HCT116 (cell line): ENCODE data around the gene FKBP2. TPM values are rescaled to one million over a fixed set of nuclear protein-coding genes. Genes with fewer than 3 reads are reported as not detected.

Source experiments
- ATAC-seq: fragments of 200-7000 bp; cut with Tn5 transposase; 2 replicates; pipeline ENCODE4 v1.9.1; 2020; ENCODE audit warnings: mild to moderate bottlenecking, moderate library complexity
- BruUV-seq: library from RNA; stranded (reverse); fragments of 400-500 nt; replicated peaks from 2 replicates; lab custom pipeline; 2021; lab: Mats Ljungman, UMichigan
- CTCF ChIA-PET: fragments of 300-600 bp; sonication (Branson Sonifier 250); formaldehyde crosslinking; loops from one replicate; lab custom pipeline; 2021; ENCODE audit warnings: antibody characterized with exemption; lab: Charles Lee
- POLR2A ChIA-PET: fragments of 300-600, 350-600 bp; sonication (Branson Sonifier 250); formaldehyde crosslinking; loops from one replicate; lab custom pipeline; 2021; ENCODE audit warnings: antibody characterized with exemption; lab: Charles Lee
- RAD21 ChIA-PET, 2 experiments: fragments of 300-600 bp; sonication (Branson Sonifier 250); formaldehyde crosslinking; loops; one replicate each; lab custom pipeline; 2023; ENCODE audit warnings: low total read pairs in 2 of 2; ENCODE audit not compliant: uncharacterized antibody in 2 of 2, unreplicated experiment in 2 of 2, low non-redundant PET in 1 of 2; lab: Charles Lee
- DNase-seq: peaks from one replicate; pipeline ENCODE4 v3.0.0-alpha.2; 2010; ENCODE audit warnings: low read depth, low spot score
- H2AFZ ChIP-seq: fragments of 200-600 bp; shearing (Covaris generic), sonication (generic); 2 replicates; pipeline ENCODE4 v1.6.1; 2017; ENCODE audit warnings: low read depth, mixed run types, mixed read lengths, antibody characterized with exemption, low read length; ENCODE audit not compliant: poor library complexity, severe bottlenecking
- H3K27ac ChIP-seq: 2 replicates; pipeline ENCODE4 v1.5.1; 2012; ENCODE audit warnings: low read depth, low read length
- H3K27me3 ChIP-seq: fragments of 200-600 bp; sonication (generic); 2 replicates; pipeline ENCODE4 v1.6.1; 2016; ENCODE audit warnings: mixed run types, low read length, mixed read lengths; ENCODE audit not compliant: insufficient read depth
- H3K36me3 ChIP-seq, 2 experiments: fragments of 200-500 bp in 1 of 2; fragments of 200-600 bp in 1 of 2; sonication (Bioruptor generic) in 1 of 2; sonication (generic) in 1 of 2; 2 replicates each; pipeline versions ENCODE4 v1.5.1 to v1.6.1; 2014 to 2016; ENCODE audit warnings: low read length in 2 of 2, inconsistent platforms in 1 of 2, mixed read lengths in 1 of 2, mixed run types in 1 of 2; ENCODE audit not compliant: insufficient read depth in 2 of 2, control insufficient read depth in 1 of 2
- H3K4me1 ChIP-seq, 2 experiments: fragments of 200-600 bp in 1 of 2; sonication (generic) in 1 of 2; 2 replicates each; pipeline versions ENCODE4 v1.5.1 to v1.6.1; 2012 to 2017; ENCODE audit warnings: low read length in 2 of 2, inconsistent platforms in 1 of 2, mild to moderate bottlenecking in 1 of 2, mixed read lengths in 1 of 2, mixed run types in 1 of 2, moderate library complexity in 1 of 2; ENCODE audit not compliant: insufficient read depth in 2 of 2, control insufficient read depth in 1 of 2
- H3K4me2 ChIP-seq: fragments of 200-600 bp; sonication (generic); 2 replicates; pipeline ENCODE4 v1.6.1; 2017; ENCODE audit warnings: mixed run types, low read length, mixed read lengths
- H3K4me3 ChIP-seq, 2 experiments: fragments of 200-600 bp in 1 of 2; sonication (generic) in 1 of 2; replicated peaks in 1 of 2; 2 replicates each; pipeline ENCODE4 v1.5.1; 2011 to 2016; ENCODE audit warnings: low read length in 2 of 2, control low read depth in 1 of 2, low read depth in 1 of 2, mild to moderate bottlenecking in 1 of 2, mixed read lengths in 1 of 2, mixed run types in 1 of 2
- H3K79me2 ChIP-seq: fragments of 200-600 bp; sonication (generic); 2 replicates; pipeline ENCODE4 v1.6.1; 2017; ENCODE audit warnings: mild to moderate bottlenecking, mixed run types, low read length, moderate library complexity, mixed read lengths; ENCODE audit not compliant: insufficient read depth
- H3K9ac ChIP-seq: fragments of 200-600 bp; sonication (generic); 2 replicates; pipeline ENCODE4 v1.6.1; 2016; ENCODE audit warnings: low read length, mixed read lengths
- H3K9me2 ChIP-seq: fragments of 200-600 bp; sonication (generic), shearing (Covaris generic); 2 replicates; pipeline ENCODE4 v1.6.1; 2017; ENCODE audit warnings: mixed run types, mild to moderate bottlenecking, moderate library complexity; ENCODE audit not compliant: insufficient read depth
- H3K9me3 ChIP-seq, 2 experiments: fragments of 200-500 bp in 1 of 2; fragments of 200-600 bp in 1 of 2; sonication (Bioruptor generic) in 1 of 2; sonication (generic) in 1 of 2; 2 replicates each; pipeline ENCODE4 v1.6.1; 2014 to 2017; ENCODE audit warnings: low read length in 2 of 2, mixed read lengths in 2 of 2, inconsistent platforms in 1 of 2, low read depth in 1 of 2, mild to moderate bottlenecking in 1 of 2, mixed run types in 1 of 2, moderate library complexity in 1 of 2; ENCODE audit not compliant: control insufficient read depth in 1 of 2, insufficient read depth in 1 of 2
- H4K20me1 ChIP-seq: fragments of 200-600 bp; sonication (generic), shearing (Covaris generic); 2 replicates; pipeline ENCODE4 v1.6.1; 2017; ENCODE audit warnings: mixed run types, mild to moderate bottlenecking, moderate library complexity; ENCODE audit not compliant: insufficient read depth
- CBX3 ChIP-seq: IDR thresholded peaks from 2 replicates; pipeline ENCODE4 v1.6.1; 2012; ENCODE audit warnings: low read depth
- CEBPB ChIP-seq: IDR thresholded peaks from 2 replicates; pipeline ENCODE4 v1.6.1; 2012; ENCODE audit warnings: low read depth
- CTCF ChIP-seq, 3 experiments: fragments of 200-600 bp in 1 of 3; sonication (generic) in 1 of 3; IDR thresholded peaks in 2 of 3; conservative IDR thresholded peaks in 1 of 3; 2 replicates each; pipeline ENCODE4 v1.5.1; 2012 to 2017; ENCODE audit warnings: low read depth in 2 of 3, low read length in 2 of 3, antibody characterized with exemption in 1 of 3, borderline replicate concordance in 1 of 3, control low read depth in 1 of 3, mild to moderate bottlenecking in 1 of 3, mixed read lengths in 1 of 3, mixed run types in 1 of 3, moderate library complexity in 1 of 3; ENCODE audit not compliant: insufficient read depth in 1 of 3
- ELF1 ChIP-seq: IDR thresholded peaks from 2 replicates; pipeline ENCODE4 v1.6.1; 2012; ENCODE audit warnings: low read depth, borderline replicate concordance
- EZH2 ChIP-seq: fragments of 200-600 bp; sonication (generic); IDR thresholded peaks from 2 replicates; pipeline ENCODE4 v1.6.1; 2017; ENCODE audit warnings: antibody characterized with exemption, mixed run types
- EZH2phosphoT487 ChIP-seq: fragments of 200-600 bp; IDR thresholded peaks from 2 replicates; pipeline ENCODE4 v1.6.1; 2018; ENCODE audit warnings: antibody characterized with exemption, borderline replicate concordance
- RAD21 ChIP-seq: IDR thresholded peaks from 2 replicates; pipeline ENCODE4 v1.6.1; 2012; ENCODE audit warnings: low read depth, mild to moderate bottlenecking
- REST ChIP-seq: IDR thresholded peaks from 2 replicates; pipeline ENCODE4 v1.6.1; 2012; ENCODE audit warnings: low read depth
- SIN3A ChIP-seq: IDR thresholded peaks from 2 replicates; pipeline ENCODE4 v1.6.1; 2012; ENCODE audit warnings: low read depth
- SRF ChIP-seq: IDR thresholded peaks from 2 replicates; pipeline ENCODE4 v1.6.1; 2012; ENCODE audit warnings: low read depth
- TCF7L2 ChIP-seq: IDR thresholded peaks from 2 replicates; pipeline ENCODE4 v1.7.0; 2011; ENCODE audit warnings: borderline replicate concordance, inconsistent platforms; ENCODE audit not compliant: insufficient read depth, insufficient read length; ENCODE audit errors: extremely low read depth
- ZFX ChIP-seq: fragments of 450-650 bp; IDR thresholded peaks from 2 replicates; pipeline ENCODE4 v1.6.1; 2017
- ZNF274 ChIP-seq: fragments of 200-500 bp; sonication (Bioruptor generic); IDR thresholded peaks from 2 replicates; pipeline ENCODE4 v1.6.1; 2014; ENCODE audit warnings: mild to moderate bottlenecking, low read depth, low read length, inconsistent platforms
- intact Hi-C: fragments of 100-400 bp; cut with micrococcal nuclease; formaldehyde crosslinking; loops from 2 replicates; pipeline ENCODE4 v1.10.0; 2022
- total RNA-seq: library from RNA; stranded (reverse); gene quantifications from one replicate; pipeline ENCODE4 v1.2.1, GENCODE V29; 2021; ENCODE audit not compliant: unreplicated experiment

The FKBP2 gene
- total RNA-seq, 1 experiment from 2014 or later: 69.2 TPM

GRCh38 chr11:64226507-64227051 lies 14.3 kb upstream of the FKBP2 start:
- intact Hi-C loops: no loop called here
- DNase-seq (no peak), ATAC-seq (peak; percentile 45)
- H3K27me3 ChIP-seq: no peaks in the 10 kb centered on the region
- H3K4me1 ChIP-seq: peaks cover 20 to 44% of the 10 kb centered on the region in 2 experiments
- CTCF ChIA-PET: interaction anchor here (1.0 to 2.0 kb wide), 5 partner anchors 22 to 105 kb away, joined by 3 to 8 read pairs (median 3); partner anchors contain the start of gene PLCB3
- POLR2A ChIA-PET: interaction anchor here (0.9 to 1.5 kb wide), 5 partner anchors 15 to 91 kb away, joined by 3 to 6 read pairs (median 4); partner anchors contain the start of genes FKBP2 and PRDX5
- peak overlapping the region; percentile 82 to 90 for H3K4me3 ChIP-seq
- TSS peak; percentile 76 for BruUV-seq
- peak overlapping the region; percentile 100 for H3K4me2 ChIP-seq
- H3K27ac ChIP-seq: peak overlapping the region; percentile 95
- H4K20me1 ChIP-seq: no peaks in the 10 kb centered on the region
- peaks cover 19% of the 10 kb centered on the region; the same call in 1 of the 2 replicates for H3K79me2 ChIP-seq
- H3K9ac ChIP-seq: peak overlapping the region; percentile 96
- no peaks in the 10 kb centered on the region for H3K9me3 ChIP-seq
- TF ChIP-seq EZH2 (no peak), ZFX (peak; percentile 60)
- no peak overlapping the region for H2AFZ ChIP-seq
- RAD21 ChIA-PET: interaction anchor here in 1 of 2 experiments (0.9 to 1.0 kb wide), 2 partner anchors 41 to 43 kb away, joined by 3 read pairs; partner anchors contain the start of gene STIP1
- no peaks in the 10 kb centered on the region for H3K9me2 ChIP-seq
- peaks cover 0 to 4% of the 10 kb centered on the region in 2 experiments; a peak in 1 of 4 replicates for H3K36me3 ChIP-seq

- intact Hi-C loops: no loop called here
- H3K4me1 ChIP-seq: peaks cover 24 to 53% of the 10 kb centered on the region in 2 experiments
- peak overlapping the region; percentile 96 for H3K9ac ChIP-seq
- H2AFZ ChIP-seq: no peak overlapping the region
- H3K27me3 ChIP-seq: no peaks in the 10 kb centered on the region
- ChIA-PET CTCF (interaction anchor here (1.3 to 2.0 kb wide), 2 partner anchors 24 to 73 kb away, joined by 3 to 8 read pairs; partner anchors contain the start of gene PLCB3), RAD21 (interaction anchor here in 1 of 2 experiments (0.5 kb wide), 1 partner anchor 39 kb away, joined by 3 read pairs; no protein-coding TSS in a partner anchor), POLR2A (interaction anchor here (0.9 to 1.3 kb wide), 3 partner anchors 23 to 90 kb away, joined by 3 to 4 read pairs (median 3); partner anchors contain the start of gene PRDX5)
- H4K20me1 ChIP-seq: no peaks in the 10 kb centered on the region
- peak overlapping the region; percentile 100 for H3K4me2 ChIP-seq
- peaks cover 0 to 4% of the 10 kb centered on the region in 2 experiments; a peak in 1 of 4 replicates for H3K36me3 ChIP-seq
- BruUV-seq: no TSS peak
- H3K79me2 ChIP-seq: peaks cover 19% of the 10 kb centered on the region; the same call in 1 of the 2 replicates
- no peaks in the 10 kb centered on the region for H3K9me2 ChIP-seq
- H3K9me3 ChIP-seq: no peaks in the 10 kb centered on the region
- peak overlapping the region; percentile 82 to 90 for H3K4me3 ChIP-seq
- ATAC-seq (no peak), DNase-seq (no peak)
- peak overlapping the region; percentile 95 for H3K27ac ChIP-seq
- TF ChIP-seq RAD21 (no peak), SRF (no peak), CEBPB (no peak), CTCF (IDR thresholded peaks at IDR 0.05 in 2 of 3, conservative IDR thresholded peaks at IDR 0.05 in 1 of 3; ENCODE audit: borderline replicate concordance in 1 of 3, insufficient read depth in 1 of 3, low read depth in 2 of 3, low read length in 2 of 3) (no peak), CBX3 (no peak), EZH2phosphoT487 (no peak), REST (no peak), EZH2 (no peak), ZNF274 (no peak), ELF1 (no peak), TCF7L2 (no peak), SIN3A (no peak)
Observed at GRCh38 chr11:64227405-64227956, 13.4 kb upstream of the FKBP2 start.
